HFFc6 (cell line): ENCODE data around the gene SLC13A4. TPM values are rescaled to one million over a fixed set of nuclear protein-coding genes. Genes with fewer than 3 reads are reported as not detected.
"Not testable (repeated sequence)": the region's sequence is repeated elsewhere in the genome, so short reads cannot be mapped to it uniquely, and the experiment has no call there.

Source experiments
- DNase-seq: peaks from one replicate; pipeline ENCODE4 v3.0.0-alpha.2; 2018
- H3K27ac Mint-ChIP-seq: 2 replicates; pipeline ENCODE4 v1.8.0; 2020; ENCODE audit warnings: mild to moderate bottlenecking, mixed read lengths
- H3K27me3 Mint-ChIP-seq: 2 replicates; pipeline ENCODE4 v1.8.0; 2021; ENCODE audit warnings: mild to moderate bottlenecking, moderate library complexity, mixed read lengths; ENCODE audit not compliant: insufficient read depth
- H3K36me3 Mint-ChIP-seq: 2 replicates; pipeline ENCODE4 v1.8.0; 2021; ENCODE audit warnings: low read depth, mixed read lengths
- H3K4me1 Mint-ChIP-seq: 2 replicates; pipeline ENCODE4 v1.8.0; 2020; ENCODE audit warnings: low read depth, mixed read lengths
- H3K4me3 Mint-ChIP-seq: 2 replicates; pipeline ENCODE4 v1.8.0; 2020; ENCODE audit warnings: mild to moderate bottlenecking, moderate library complexity, mixed read lengths
- H3K9me3 Mint-ChIP-seq: 2 replicates; pipeline ENCODE4 v1.8.0; 2020; ENCODE audit warnings: mild to moderate bottlenecking, mixed read lengths
- CTCF ChIP-seq: fragments of 200-600 bp; sonication (generic); IDR thresholded peaks from 2 replicates; pipeline ENCODE4 v1.5.0; 2021; ENCODE audit warnings: antibody characterized with exemption, mild to moderate bottlenecking
- total RNA-seq, 6 experiments: library from RNA; stranded (reverse); fragmentation: NEBNext Ultra II Directional; extraction: Animal tissue kit (Norgen Biotek cat#: 25700); gene quantifications; 2 replicates in 1 of 6; 3 replicates in 5 of 6; pipeline ENCODE4 v1.2.3, GENCODE V29; 2021

Gene SLC13A4
- total RNA-seq, 6 experiments from 2014 or later = 0.24 to 1.2 (median 0.68) TPM; not detected in 1

GRCh38 chr7:135673360-135673706, 54.7 kb downstream of the SLC13A4 start:
- no peak for DNase-seq
- H3K4me3 Mint-ChIP-seq = peak overlapping the region; percentile 40
- H3K36me3 Mint-ChIP-seq = peaks cover 27% of the 10 kb centered on the region
- H3K9me3 Mint-ChIP-seq = no peaks in the 10 kb centered on the region
- peak overlapping the region; percentile 77 for H3K27ac Mint-ChIP-seq
- H3K4me1 Mint-ChIP-seq = peaks cover 77% of the 10 kb centered on the region
- TF ChIP-seq CTCF = no peak
- H3K27me3 Mint-ChIP-seq = no peaks in the 10 kb centered on the region

- no peaks in the 10 kb centered on the region for H3K9me3 Mint-ChIP-seq
- DNase-seq = peak; percentile 62
- H3K36me3 Mint-ChIP-seq = peaks cover 29% of the 10 kb centered on the region
- no peaks in the 10 kb centered on the region for H3K27me3 Mint-ChIP-seq
- peak overlapping the region; percentile 77 for H3K27ac Mint-ChIP-seq
- peaks cover 71% of the 10 kb centered on the region for H3K4me1 Mint-ChIP-seq
- H3K4me3 Mint-ChIP-seq = peak overlapping the region; percentile 40
- peak; percentile 94 for TF ChIP-seq CTCF
These were observed 55.2 kb downstream of the SLC13A4 start for GRCh38 chr7:135672560-135673359.

GRCh38 chr7:135670179-135670578, 57.8 kb downstream of the SLC13A4 start:
- H3K27me3 Mint-ChIP-seq = no peaks in the 10 kb centered on the region; the same call in 1 of the 2 replicates
- TF ChIP-seq CTCF = no peak; the same call in 1 of the 2 replicates
- DNase-seq = peak; percentile 79
- H3K9me3 Mint-ChIP-seq = no peaks in the 10 kb centered on the region
- H3K4me1 Mint-ChIP-seq = peaks cover 75% of the 10 kb centered on the region
- H3K27ac Mint-ChIP-seq = peak overlapping the region; percentile 86
- peaks cover 28% of the 10 kb centered on the region for H3K36me3 Mint-ChIP-seq
- H3K4me3 Mint-ChIP-seq = peak overlapping the region; percentile 52

- Mint-ChIP-seq H3K9me3 (no peaks in the 10 kb centered on the region), H3K27me3 (no peaks in the 10 kb centered on the region; the same call in 1 of the 2 replicates), H3K4me1 (peaks cover 79% of the 10 kb centered on the region), H3K4me3 (peak overlapping the region; percentile 52), H3K36me3 (peaks cover 29% of the 10 kb centered on the region), H3K27ac (peak overlapping the region; percentile 86)
- DNase-seq = no peak
- TF ChIP-seq CTCF = no peak
These were observed 58.2 kb downstream of the SLC13A4 start for GRCh38 chr7:135669774-135670173.

GRCh38 chr7:135668852-135669395, 59.1 kb downstream of the SLC13A4 start:
- not testable (repeated sequence) for H3K4me3 Mint-ChIP-seq, DNase-seq, H3K27me3 Mint-ChIP-seq, H3K9me3 Mint-ChIP-seq
- Mint-ChIP-seq H3K27ac (peak overlapping the region; percentile 86), H3K36me3 (peaks cover 37% of the 10 kb centered on the region), H3K4me1 (peaks cover 83% of the 10 kb centered on the region)

GRCh38 chr7:135667626-135668025, 60.4 kb downstream of the SLC13A4 start:
- not testable (repeated sequence) for H3K27ac Mint-ChIP-seq, DNase-seq, H3K27me3 Mint-ChIP-seq, H3K9me3 Mint-ChIP-seq, H3K4me3 Mint-ChIP-seq
- Mint-ChIP-seq H3K4me1 (peaks cover 73% of the 10 kb centered on the region), H3K36me3 (peaks cover 44% of the 10 kb centered on the region)
